AG09319 (cell line): Measurements from ENCODE around the gene INSL3.

Source experiments
- DNase-seq: peaks from one replicate; pipeline ENCODE4 v3.0.0-alpha.2; 2010; ENCODE audit warnings: low read depth; ENCODE audit errors: extremely low read depth
- TF ChIP-seq, protein P1 (sequence below): IDR thresholded peaks from 2 replicates; pipeline ENCODE4 v1.5.1; 2011; ENCODE audit warnings: low read depth, mild to moderate bottlenecking, inconsistent platforms, low read length, moderate library complexity

INSL3 gene

DNA sequence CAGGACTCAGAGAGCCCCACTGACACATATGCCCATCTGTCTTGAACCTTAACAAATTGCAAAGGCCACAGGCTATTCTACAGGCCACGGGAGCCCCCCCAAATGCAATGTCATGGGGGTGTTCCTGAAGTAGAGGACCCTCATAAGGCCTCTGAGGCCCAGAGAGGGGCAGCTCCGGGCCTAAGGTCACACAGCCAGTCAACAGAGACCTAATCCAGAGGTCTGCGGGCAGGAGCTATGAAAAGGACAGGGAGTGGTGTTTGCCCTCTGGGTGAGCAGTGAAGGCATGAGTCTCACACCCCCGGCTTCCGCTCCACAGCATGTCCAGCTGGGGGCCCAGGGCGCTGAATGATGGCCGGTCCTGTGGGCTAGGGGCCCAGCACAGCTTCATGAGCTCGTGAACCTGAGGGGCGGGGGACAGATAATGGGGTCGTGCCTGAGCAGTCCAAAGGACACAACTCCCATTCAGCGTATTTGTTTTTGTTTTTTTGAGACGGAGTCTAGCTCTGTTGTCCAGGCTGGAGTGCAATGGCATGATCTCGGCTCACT, 5.3 kb upstream of the INSL3 start:
- TF ChIP-seq, protein P1, sequence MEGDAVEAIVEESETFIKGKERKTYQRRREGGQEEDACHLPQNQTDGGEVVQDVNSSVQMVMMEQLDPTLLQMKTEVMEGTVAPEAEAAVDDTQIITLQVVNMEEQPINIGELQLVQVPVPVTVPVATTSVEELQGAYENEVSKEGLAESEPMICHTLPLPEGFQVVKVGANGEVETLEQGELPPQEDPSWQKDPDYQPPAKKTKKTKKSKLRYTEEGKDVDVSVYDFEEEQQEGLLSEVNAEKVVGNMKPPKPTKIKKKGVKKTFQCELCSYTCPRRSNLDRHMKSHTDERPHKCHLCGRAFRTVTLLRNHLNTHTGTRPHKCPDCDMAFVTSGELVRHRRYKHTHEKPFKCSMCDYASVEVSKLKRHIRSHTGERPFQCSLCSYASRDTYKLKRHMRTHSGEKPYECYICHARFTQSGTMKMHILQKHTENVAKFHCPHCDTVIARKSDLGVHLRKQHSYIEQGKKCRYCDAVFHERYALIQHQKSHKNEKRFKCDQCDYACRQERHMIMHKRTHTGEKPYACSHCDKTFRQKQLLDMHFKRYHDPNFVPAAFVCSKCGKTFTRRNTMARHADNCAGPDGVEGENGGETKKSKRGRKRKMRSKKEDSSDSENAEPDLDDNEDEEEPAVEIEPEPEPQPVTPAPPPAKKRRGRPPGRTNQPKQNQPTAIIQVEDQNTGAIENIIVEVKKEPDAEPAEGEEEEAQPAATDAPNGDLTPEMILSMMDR: no peak
- no peak for DNase-seq

DNA sequence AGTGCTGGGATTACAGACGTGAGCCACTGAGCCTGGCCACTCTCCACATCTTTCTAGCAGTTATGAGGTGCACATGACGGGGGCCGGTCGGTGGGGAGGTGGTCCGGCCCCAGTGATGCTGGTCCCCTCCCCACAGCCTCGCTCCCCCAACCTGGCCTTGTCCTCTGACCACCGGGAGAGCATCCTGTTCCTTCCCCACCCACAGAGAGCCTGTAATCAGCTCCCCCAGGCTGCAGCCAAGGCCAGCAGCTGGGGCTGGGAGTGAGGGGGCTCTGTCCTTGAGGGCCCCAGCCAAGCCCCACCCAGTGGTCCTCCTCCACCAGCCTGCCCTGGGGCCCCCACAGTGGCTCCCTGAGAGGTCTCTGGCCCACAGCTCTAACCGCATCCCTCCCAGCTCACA, 3.0 kb upstream of the INSL3 start:
- DNase-seq: no peak
- TF ChIP-seq, protein P1: no peak

DNA sequence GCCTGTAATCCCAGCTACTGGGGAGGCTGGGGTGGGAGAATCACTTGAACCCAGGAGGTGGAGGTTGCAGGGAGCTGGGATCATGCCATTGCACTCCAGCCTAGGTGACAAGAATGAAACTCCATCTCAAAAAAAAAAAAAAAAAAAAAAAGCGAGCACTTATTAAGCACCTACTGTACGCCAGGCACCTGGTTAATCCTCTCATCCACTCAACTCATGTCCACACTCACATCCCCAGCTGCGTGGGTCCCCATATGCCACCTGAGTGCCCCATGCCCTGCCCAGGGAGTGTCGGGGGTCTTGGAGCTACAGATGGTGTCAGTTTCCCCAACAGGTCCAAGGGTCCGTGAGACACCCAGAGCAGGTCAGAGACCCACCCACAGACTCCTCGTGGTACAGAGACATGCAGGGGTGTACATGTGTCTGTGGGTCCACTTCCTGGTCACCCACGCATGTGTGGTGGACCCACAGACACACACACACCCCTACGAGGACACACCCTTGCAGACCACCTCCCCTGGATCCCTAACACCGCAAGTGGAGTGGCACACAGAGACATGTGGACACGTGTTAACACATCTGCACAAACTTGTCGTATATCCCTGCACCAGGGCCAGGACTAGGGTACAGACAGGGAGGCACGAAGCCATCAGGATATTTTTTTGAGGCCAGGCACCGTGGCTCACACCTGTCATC, 3.5 kb downstream of the INSL3 start:
- TF ChIP-seq, protein P1: no peak
- DNase-seq: no peak

- TF ChIP-seq, protein P1: no peak
- no peak for DNase-seq
These were observed 9.2 kb downstream of the INSL3 start for GRCh38 chr19:17812099-17812498.

- TF ChIP-seq, protein P1: no peak
These were observed 9.6 kb downstream of the INSL3 start for GRCh38 chr19:17811681-17812080.

GRCh38 chr19:17811103-17811502, 10.2 kb downstream of the INSL3 start:
- TF ChIP-seq, protein P1: no peak
- no peak for DNase-seq

More at GRCh38 chr19:17811681-17812080, 9.6 kb downstream of the INSL3 start:
- no peak for DNase-seq

DNA sequence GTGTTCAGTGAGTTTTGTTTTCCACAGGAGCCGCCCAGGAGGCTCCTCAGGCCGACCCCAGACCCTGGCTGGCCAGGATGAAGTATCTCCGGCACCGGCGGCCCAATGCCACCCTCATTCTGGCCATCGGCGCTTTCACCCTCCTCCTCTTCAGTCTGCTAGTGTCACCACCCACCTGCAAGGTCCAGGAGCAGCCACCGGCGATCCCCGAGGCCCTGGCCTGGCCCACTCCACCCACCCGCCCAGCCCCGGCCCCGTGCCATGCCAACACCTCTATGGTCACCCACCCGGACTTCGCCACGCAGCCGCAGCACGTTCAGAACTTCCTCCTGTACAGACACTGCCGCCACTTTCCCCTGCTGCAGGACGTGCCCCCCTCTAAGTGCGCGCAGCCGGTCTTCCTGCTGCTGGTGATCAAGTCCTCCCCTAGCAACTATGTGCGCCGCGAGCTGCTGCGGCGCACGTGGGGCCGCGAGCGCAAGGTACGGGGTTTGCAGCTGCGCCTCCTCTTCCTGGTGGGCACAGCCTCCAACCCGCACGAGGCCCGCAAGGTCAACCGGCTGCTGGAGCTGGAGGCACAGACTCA, 13.5 kb downstream of the INSL3 start:
- DNase-seq: no peak
- TF ChIP-seq, protein P1: no peak
